A549 (cell line): ENCODE measurements around the gene MIP.

Experiments used
- CHD4 ChIP-seq: fragments of 200-600 bp; sonication (generic); IDR thresholded peaks from 2 replicates; pipeline ENCODE4 v1.6.1; 2016; ENCODE audit warnings: antibody characterized with exemption, mild to moderate bottlenecking, borderline replicate concordance
- EP300 ChIP-seq, 2 experiments: fragments of >200 bp; sonication (Bioruptor Twin); formaldehyde crosslinking; IDR thresholded peaks; 2 replicates in 1 of 2; 3 replicates in 1 of 2; pipeline ENCODE4 v1.6.1; 2016 to 2017
- GATA3 ChIP-seq: IDR thresholded peaks from 2 replicates; pipeline ENCODE4 v1.6.1; 2012; ENCODE audit warnings: borderline replicate concordance
- HDAC2 ChIP-seq: fragments of 200-600 bp; sonication (generic); IDR thresholded peaks from 2 replicates; pipeline ENCODE4 v1.6.1; 2016
- HOXA7 ChIP-seq: fragments of 250-450 bp; sonication (Bioruptor Pico); IDR thresholded peaks from 2 replicates; pipeline ENCODE4 v1.5.0; 2020; ENCODE audit warnings: mild to moderate bottlenecking, moderate library complexity
- HOXB13 ChIP-seq: fragments of 250-450 bp; sonication (Bioruptor Pico); IDR thresholded peaks from 2 replicates; pipeline ENCODE4 v1.5.0; 2020; ENCODE audit warnings: low read depth, mild to moderate bottlenecking, moderate library complexity
- NPAS2 ChIP-seq: fragments of 250-450 bp; sonication (Bioruptor Pico); IDR thresholded peaks from 2 replicates; pipeline ENCODE4 v1.8.0; 2022; ENCODE audit warnings: mild to moderate bottlenecking, moderate library complexity, borderline replicate concordance
- POLR2A ChIP-seq: IDR thresholded peaks from 2 replicates; pipeline ENCODE4 v1.6.1; 2012; ENCODE audit warnings: mild to moderate bottlenecking, low read length
- RAD21 ChIP-seq, 2 experiments: fragments of >200 bp in 1 of 2; sonication (Bioruptor Twin) in 1 of 2; formaldehyde crosslinking in 1 of 2; IDR thresholded peaks in 1 of 2; conservative IDR thresholded peaks in 1 of 2; 2 replicates in 1 of 2; 3 replicates in 1 of 2; pipeline ENCODE4 v1.6.1; 2012 to 2018; ENCODE audit warnings: inconsistent platforms in 1 of 2
- RCOR1 ChIP-seq: fragments of 150-350 bp; IDR thresholded peaks from 2 replicates; pipeline ENCODE4 v1.6.1; 2014; ENCODE audit warnings: antibody characterized with exemption, low read length, low read depth
- TP53 ChIP-seq: fragments of 250-450 bp; sonication (Bioruptor Pico); IDR thresholded peaks from 2 replicates; pipeline ENCODE4 v1.5.0; 2021; ENCODE audit warnings: mild to moderate bottlenecking, moderate library complexity
- TF ChIP-seq, protein P1 (sequence below): fragments of >200 bp; sonication (Bioruptor Twin); formaldehyde crosslinking; IDR thresholded peaks from 3 replicates; pipeline ENCODE4 v1.5.1; 2016
- TF ChIP-seq, protein P2 (sequence below): IDR thresholded peaks from 2 replicates; pipeline ENCODE4 v1.6.1; 2012

DNA sequence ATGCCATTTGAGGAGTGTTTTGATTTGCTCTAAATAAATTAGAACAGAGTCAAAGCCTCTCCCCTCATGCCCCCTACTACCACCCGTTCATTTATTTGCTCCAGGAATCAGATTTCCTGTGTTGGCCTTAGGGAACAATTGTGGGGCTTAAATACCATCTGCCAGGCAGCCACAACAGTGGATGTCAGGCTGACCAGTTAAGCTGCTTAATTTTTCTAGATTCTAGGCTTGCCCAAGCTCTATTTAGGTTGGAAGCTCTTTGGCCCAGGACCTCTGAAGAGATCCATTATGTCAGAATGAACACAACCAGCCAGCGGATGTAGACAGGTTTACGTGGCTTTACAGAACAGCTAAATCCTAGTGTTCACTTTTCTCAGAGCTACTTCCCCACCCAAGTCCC is 4.2 kb downstream of the MIP start:
- no peak for TF ChIP-seq POLR2A
- TF ChIP-seq, protein P1, sequence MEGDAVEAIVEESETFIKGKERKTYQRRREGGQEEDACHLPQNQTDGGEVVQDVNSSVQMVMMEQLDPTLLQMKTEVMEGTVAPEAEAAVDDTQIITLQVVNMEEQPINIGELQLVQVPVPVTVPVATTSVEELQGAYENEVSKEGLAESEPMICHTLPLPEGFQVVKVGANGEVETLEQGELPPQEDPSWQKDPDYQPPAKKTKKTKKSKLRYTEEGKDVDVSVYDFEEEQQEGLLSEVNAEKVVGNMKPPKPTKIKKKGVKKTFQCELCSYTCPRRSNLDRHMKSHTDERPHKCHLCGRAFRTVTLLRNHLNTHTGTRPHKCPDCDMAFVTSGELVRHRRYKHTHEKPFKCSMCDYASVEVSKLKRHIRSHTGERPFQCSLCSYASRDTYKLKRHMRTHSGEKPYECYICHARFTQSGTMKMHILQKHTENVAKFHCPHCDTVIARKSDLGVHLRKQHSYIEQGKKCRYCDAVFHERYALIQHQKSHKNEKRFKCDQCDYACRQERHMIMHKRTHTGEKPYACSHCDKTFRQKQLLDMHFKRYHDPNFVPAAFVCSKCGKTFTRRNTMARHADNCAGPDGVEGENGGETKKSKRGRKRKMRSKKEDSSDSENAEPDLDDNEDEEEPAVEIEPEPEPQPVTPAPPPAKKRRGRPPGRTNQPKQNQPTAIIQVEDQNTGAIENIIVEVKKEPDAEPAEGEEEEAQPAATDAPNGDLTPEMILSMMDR: no peak
- no peak for TF ChIP-seq GATA3
- no peak for TF ChIP-seq NPAS2 (CRISPR knock-in tag)
- TF ChIP-seq HDAC2: no peak
- TF ChIP-seq HOXB13 (CRISPR knock-in tag): no peak
- no peak for TF ChIP-seq CHD4
- no peak for TF ChIP-seq TP53 (CRISPR knock-in tag)
- TF ChIP-seq RAD21 (conservative IDR thresholded peaks at IDR 0.05 in 1 of 2, IDR thresholded peaks at IDR 0.05 in 1 of 2): no peak
- TF ChIP-seq HOXA7 (CRISPR knock-in tag): no peak
- no peak for TF ChIP-seq RCOR1
- no peak for TF ChIP-seq EP300 (IDR thresholded peaks at IDR 0.05)
- TF ChIP-seq, protein P2, sequence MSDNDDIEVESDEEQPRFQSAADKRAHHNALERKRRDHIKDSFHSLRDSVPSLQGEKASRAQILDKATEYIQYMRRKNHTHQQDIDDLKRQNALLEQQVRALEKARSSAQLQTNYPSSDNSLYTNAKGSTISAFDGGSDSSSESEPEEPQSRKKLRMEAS: no peak
